Liver (tissue), 9 donors: ENCODE results near the gene SMOC1. TPM values are rescaled to one million over a fixed set of nuclear protein-coding genes. Genes with fewer than 3 reads are reported as not detected.
A peak's percentile ranks its signal among the peaks of the same experiment; 100 is the strongest.

Source experiments
- DNase-seq: peaks from one replicate; pipeline ENCODE4 v3.0.0-alpha.2; 2017; ENCODE audit warnings: low spot score
- H3K27ac ChIP-seq, 2 donors: one replicate each; pipeline ENCODE4 v1.7.0; 2013; ENCODE audit warnings: inconsistent platforms in 2 of 2, low read length in 2 of 2, control low read depth in 1 of 2, low read depth in 1 of 2, mild to moderate bottlenecking in 1 of 2
- H3K27me3 ChIP-seq, 4 donors: one replicate each; pipeline versions ENCODE4 v1.6.1 to v1.7.0; 2013; ENCODE audit warnings: low read length in 3 of 4, inconsistent platforms in 1 of 4, mild to moderate bottlenecking in 1 of 4, moderate library complexity in 1 of 4; ENCODE audit not compliant: control insufficient read depth in 4 of 4, insufficient read depth in 4 of 4
- H3K36me3 ChIP-seq, 4 donors: one replicate each; pipeline versions ENCODE4 v1.6.1 to v1.7.0; 2013; ENCODE audit warnings: low read length in 3 of 4, mild to moderate bottlenecking in 3 of 4, low read depth in 1 of 4, moderate library complexity in 1 of 4; ENCODE audit not compliant: control insufficient read depth in 4 of 4, insufficient read depth in 3 of 4
- H3K4me1 ChIP-seq, 4 donors: one replicate each; pipeline versions ENCODE4 v1.6.1 to v1.7.0; 2013; ENCODE audit warnings: low read length in 3 of 4, mild to moderate bottlenecking in 3 of 4, moderate library complexity in 1 of 4; ENCODE audit not compliant: control insufficient read depth in 4 of 4, insufficient read depth in 4 of 4
- H3K4me3 ChIP-seq, 3 donors: one replicate each; pipeline versions ENCODE4 v1.6.1 to v1.7.0; 2013; ENCODE audit warnings: low read length in 3 of 3, control low read depth in 1 of 3, low read depth in 1 of 3, mild to moderate bottlenecking in 1 of 3
- H3K9ac ChIP-seq, 2 donors: one replicate each; pipeline ENCODE4 v1.7.0; 2013; ENCODE audit warnings: low read length in 2 of 2, mild to moderate bottlenecking in 2 of 2, moderate library complexity in 2 of 2, control low read depth in 1 of 2, low read depth in 1 of 2
- H3K9me3 ChIP-seq, 4 donors: one replicate each; pipeline versions ENCODE4 v1.6.1 to v1.7.0; 2013; ENCODE audit warnings: low read length in 3 of 4; ENCODE audit not compliant: control insufficient read depth in 4 of 4
- FOXA1 ChIP-seq: IDR thresholded peaks from 2 replicates; pipeline ENCODE4 v1.6.1; 2016; ENCODE audit warnings: antibody characterized with exemption
- GABPA ChIP-seq, 2 donors: IDR thresholded peaks in 1 of 2; conservative IDR thresholded peaks in 1 of 2; 2 replicates each; pipeline ENCODE4 v1.6.1; 2016; ENCODE audit warnings: antibody characterized with exemption in 2 of 2, mild to moderate bottlenecking in 1 of 2, moderate library complexity in 1 of 2
- HNF4A ChIP-seq, 2 donors: conservative IDR thresholded peaks; 2 replicates each; pipeline ENCODE4 v1.6.1; 2016; ENCODE audit warnings: antibody characterized with exemption in 2 of 2, mild to moderate bottlenecking in 2 of 2
- HNF4G ChIP-seq: IDR thresholded peaks from 2 replicates; pipeline ENCODE4 v1.6.1; 2016; ENCODE audit warnings: antibody characterized with exemption
- NR2F2 ChIP-seq: IDR thresholded peaks from 2 replicates; pipeline ENCODE4 v1.6.1; 2016; ENCODE audit warnings: antibody characterized with exemption
- RAD21 ChIP-seq, 2 donors: IDR thresholded peaks; 2 replicates each; pipeline ENCODE4 v1.6.1; 2016; ENCODE audit warnings: antibody characterized with exemption in 2 of 2, mild to moderate bottlenecking in 2 of 2
- RXRA ChIP-seq, 2 donors: IDR thresholded peaks; 2 replicates each; pipeline ENCODE4 v1.6.1; 2017 to 2018; ENCODE audit warnings: antibody characterized with exemption in 2 of 2, mild to moderate bottlenecking in 1 of 2
- SP1 ChIP-seq: IDR thresholded peaks from 2 replicates; pipeline ENCODE4 v1.6.1; 2018; ENCODE audit warnings: antibody characterized with exemption, mild to moderate bottlenecking
- TAF1 ChIP-seq: conservative IDR thresholded peaks from 2 replicates; pipeline ENCODE4 v1.6.1; 2016; ENCODE audit warnings: antibody characterized with exemption, mild to moderate bottlenecking
- YY1 ChIP-seq: IDR thresholded peaks from 2 replicates; pipeline ENCODE4 v1.6.1; 2016; ENCODE audit warnings: antibody characterized with exemption, mild to moderate bottlenecking
- WGBS: extraction: QIAGEN DNeasy Blood & Tissue Kit; methylation state at CpG from one replicate; pipeline ENCODE4 v1.1.7; 2013; 5-methylcytosine and 5-hydroxymethylcytosine counted together
- polyA plus RNA-seq, 2 donors: library from polyadenylated mRNA; stranded (reverse) in 1 of 2; unstranded in 1 of 2; fragments of 200-250 nt in 1 of 2; fragments of >200 nt in 1 of 2; fragmentation: Nextera tagmentation in 1 of 2; extraction: Ambion mirVana in 1 of 2; gene quantifications; one replicate each; pipeline versions ENCODE4 v1.2.1 to v1.2.3, GENCODE V29; 2013 to 2015
- total RNA-seq, 2 donors: library from RNA; depleted of rRNA; stranded (reverse); fragments of >200 nt; gene quantifications; one replicate each; pipeline ENCODE4 v1.2.3, GENCODE V29; 2014
- TF ChIP-seq, protein P1 (sequence below): IDR thresholded peaks from 2 replicates; pipeline ENCODE4 v1.6.1; 2016; ENCODE audit warnings: antibody characterized with exemption, mild to moderate bottlenecking
- TF ChIP-seq, protein P2 (sequence below): IDR thresholded peaks from 2 replicates; pipeline ENCODE4 v1.6.1; 2016; ENCODE audit warnings: antibody characterized with exemption
- TF ChIP-seq, protein P3 (sequence below): fragments of 150-350 bp; IDR thresholded peaks from 2 replicates; pipeline ENCODE4 v1.5.1; 2017; ENCODE audit warnings: improper control_type of control experiment, low read depth, low read length; ENCODE audit not compliant: missing input control
- donor health status: healthy.
- donor health status: healthy.
- donor health status: healthy.
- donor health status: healthy.
- donor health status: healthy.

The SMOC1 gene
- total and polyA plus RNA-seq, 4 donors: 11.2 to 43.7 (median 27.4) TPM

DNA sequence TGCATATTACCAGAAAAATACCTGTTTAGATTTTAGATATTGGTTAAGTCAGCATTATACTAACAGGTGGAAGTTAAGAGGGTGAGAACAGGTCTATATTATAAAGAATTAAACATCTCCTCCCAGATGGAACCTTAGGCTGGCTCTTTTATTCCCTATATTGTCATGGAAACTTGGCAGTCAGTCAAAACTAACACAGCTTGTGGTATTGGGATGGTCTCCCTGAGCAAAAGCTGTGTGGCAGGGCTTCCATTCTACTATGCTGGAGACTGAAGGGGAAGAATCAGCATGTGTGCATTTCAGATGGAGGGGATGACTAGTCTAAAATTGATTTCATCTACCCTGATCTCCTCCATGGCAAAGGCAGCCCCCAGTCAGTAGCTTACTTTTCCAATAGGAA, 66.7 kb downstream of the SMOC1 start:
- peaks cover 0 to 4% (median 0%) of the 10 kb centered on the region in 4 donors for H3K36me3 ChIP-seq
- no peak for DNase-seq

DNA sequence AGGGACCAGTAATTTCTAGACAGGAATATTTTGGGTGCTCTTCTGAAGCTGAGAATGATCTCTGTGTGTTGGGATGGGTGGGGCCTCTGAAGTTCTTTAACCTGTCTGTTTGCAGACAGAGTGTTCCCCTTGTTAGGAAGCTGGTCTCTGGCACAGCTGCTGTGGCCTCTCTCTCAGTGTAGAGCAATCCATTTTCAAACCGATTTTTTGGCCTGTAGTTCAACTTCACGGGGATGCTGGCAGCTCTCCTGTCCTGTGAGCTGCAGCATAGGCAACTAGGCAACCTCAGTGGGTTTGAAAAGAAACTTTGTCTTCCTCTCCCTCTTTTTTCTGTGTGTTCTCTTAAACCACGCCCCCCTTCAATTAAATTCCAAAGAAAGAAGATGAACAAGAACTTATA, 69.1 kb downstream of the SMOC1 start:
- Histone ChIP-seq H3K4me1 (peaks cover 8 to 45% (median 26%) of the 10 kb centered on the region in 4 donors), H3K27ac (no peak overlapping the region), H3K27me3 (no peaks in the 10 kb centered on the region), H3K9ac (no peak overlapping the region), H3K9me3 (peaks cover 0 to 8% (median 1%) of the 10 kb centered on the region in 4 donors), H3K4me3 (no peak overlapping the region), H3K36me3 (peaks cover 0 to 7% (median 1%) of the 10 kb centered on the region in 4 donors)
- 45% methylated on average over 3 of the region's 3 CpGs for WGBS
- no peak for DNase-seq
- no peak for TF ChIP-seq FOXA1
- TF ChIP-seq HNF4A (conservative IDR thresholded peaks at IDR 0.05): peak; percentile 63 to 68
- TF ChIP-seq SP1: peak; percentile 78
- TF ChIP-seq NR2F2: no peak
- no peak for TF ChIP-seq HNF4G
- TF ChIP-seq GABPA (IDR thresholded peaks at IDR 0.05 in 1 of 2, conservative IDR thresholded peaks at IDR 0.05 in 1 of 2): no peak
- TF ChIP-seq, protein P1, sequence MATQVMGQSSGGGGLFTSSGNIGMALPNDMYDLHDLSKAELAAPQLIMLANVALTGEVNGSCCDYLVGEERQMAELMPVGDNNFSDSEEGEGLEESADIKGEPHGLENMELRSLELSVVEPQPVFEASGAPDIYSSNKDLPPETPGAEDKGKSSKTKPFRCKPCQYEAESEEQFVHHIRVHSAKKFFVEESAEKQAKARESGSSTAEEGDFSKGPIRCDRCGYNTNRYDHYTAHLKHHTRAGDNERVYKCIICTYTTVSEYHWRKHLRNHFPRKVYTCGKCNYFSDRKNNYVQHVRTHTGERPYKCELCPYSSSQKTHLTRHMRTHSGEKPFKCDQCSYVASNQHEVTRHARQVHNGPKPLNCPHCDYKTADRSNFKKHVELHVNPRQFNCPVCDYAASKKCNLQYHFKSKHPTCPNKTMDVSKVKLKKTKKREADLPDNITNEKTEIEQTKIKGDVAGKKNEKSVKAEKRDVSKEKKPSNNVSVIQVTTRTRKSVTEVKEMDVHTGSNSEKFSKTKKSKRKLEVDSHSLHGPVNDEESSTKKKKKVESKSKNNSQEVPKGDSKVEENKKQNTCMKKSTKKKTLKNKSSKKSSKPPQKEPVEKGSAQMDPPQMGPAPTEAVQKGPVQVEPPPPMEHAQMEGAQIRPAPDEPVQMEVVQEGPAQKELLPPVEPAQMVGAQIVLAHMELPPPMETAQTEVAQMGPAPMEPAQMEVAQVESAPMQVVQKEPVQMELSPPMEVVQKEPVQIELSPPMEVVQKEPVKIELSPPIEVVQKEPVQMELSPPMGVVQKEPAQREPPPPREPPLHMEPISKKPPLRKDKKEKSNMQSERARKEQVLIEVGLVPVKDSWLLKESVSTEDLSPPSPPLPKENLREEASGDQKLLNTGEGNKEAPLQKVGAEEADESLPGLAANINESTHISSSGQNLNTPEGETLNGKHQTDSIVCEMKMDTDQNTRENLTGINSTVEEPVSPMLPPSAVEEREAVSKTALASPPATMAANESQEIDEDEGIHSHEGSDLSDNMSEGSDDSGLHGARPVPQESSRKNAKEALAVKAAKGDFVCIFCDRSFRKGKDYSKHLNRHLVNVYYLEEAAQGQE: peak; percentile 52
- TF ChIP-seq TAF1: no peak
- TF ChIP-seq RAD21 (IDR thresholded peaks at IDR 0.05): peak; percentile 31 to 61
- TF ChIP-seq YY1: peak; percentile 68
- TF ChIP-seq, protein P2, sequence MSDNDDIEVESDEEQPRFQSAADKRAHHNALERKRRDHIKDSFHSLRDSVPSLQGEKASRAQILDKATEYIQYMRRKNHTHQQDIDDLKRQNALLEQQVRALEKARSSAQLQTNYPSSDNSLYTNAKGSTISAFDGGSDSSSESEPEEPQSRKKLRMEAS: peak; percentile 34
- TF ChIP-seq RXRA (IDR thresholded peaks at IDR 0.05): peak; percentile 78 to 80
- TF ChIP-seq, protein P3, sequence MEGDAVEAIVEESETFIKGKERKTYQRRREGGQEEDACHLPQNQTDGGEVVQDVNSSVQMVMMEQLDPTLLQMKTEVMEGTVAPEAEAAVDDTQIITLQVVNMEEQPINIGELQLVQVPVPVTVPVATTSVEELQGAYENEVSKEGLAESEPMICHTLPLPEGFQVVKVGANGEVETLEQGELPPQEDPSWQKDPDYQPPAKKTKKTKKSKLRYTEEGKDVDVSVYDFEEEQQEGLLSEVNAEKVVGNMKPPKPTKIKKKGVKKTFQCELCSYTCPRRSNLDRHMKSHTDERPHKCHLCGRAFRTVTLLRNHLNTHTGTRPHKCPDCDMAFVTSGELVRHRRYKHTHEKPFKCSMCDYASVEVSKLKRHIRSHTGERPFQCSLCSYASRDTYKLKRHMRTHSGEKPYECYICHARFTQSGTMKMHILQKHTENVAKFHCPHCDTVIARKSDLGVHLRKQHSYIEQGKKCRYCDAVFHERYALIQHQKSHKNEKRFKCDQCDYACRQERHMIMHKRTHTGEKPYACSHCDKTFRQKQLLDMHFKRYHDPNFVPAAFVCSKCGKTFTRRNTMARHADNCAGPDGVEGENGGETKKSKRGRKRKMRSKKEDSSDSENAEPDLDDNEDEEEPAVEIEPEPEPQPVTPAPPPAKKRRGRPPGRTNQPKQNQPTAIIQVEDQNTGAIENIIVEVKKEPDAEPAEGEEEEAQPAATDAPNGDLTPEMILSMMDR: no peak

More for the DNA sequence above, 66.7 kb downstream of the SMOC1 start:
- Histone ChIP-seq H3K27ac (no peak overlapping the region), H3K4me1 (peaks cover 16 to 67% (median 46%) of the 10 kb centered on the region in 4 donors), H3K9ac (no peak overlapping the region), H3K4me3 (no peak overlapping the region), H3K9me3 (peaks cover 0 to 8% (median 1%) of the 10 kb centered on the region in 4 donors), H3K27me3 (no peaks in the 10 kb centered on the region)
- TF ChIP-seq, protein P2: no peak
- TF ChIP-seq RAD21 (IDR thresholded peaks at IDR 0.05): no peak
